Measurements from ENCODE around the gene RBM28.

GRCh38 chr7:128352153-128352537 is 8.4 kb upstream of the RBM28 start:
- TF ChIP-seq TCF12 (IDR thresholded peaks at IDR 0.05; ENCODE audit: low read depth, low read length) (no peak), EP300 (IDR thresholded peaks at IDR 0.05; ENCODE audit: borderline replicate concordance in 1 of 2, control insufficient read depth in 1 of 2, low read depth in 2 of 2, low read length in 2 of 2) (no peak), CTCF (IDR thresholded peaks at IDR 0.05 in 2 of 3, conservative IDR thresholded peaks at IDR 0.05 in 1 of 3; ENCODE audit: control insufficient read depth in 2 of 3, extremely low read depth in 1 of 3, insufficient read depth in 1 of 3, low read depth in 3 of 3, low read length in 3 of 3) (no peak), JUNB (IDR thresholded peaks at IDR 0.05) (no peak), ZNF274 (IDR thresholded peaks at IDR 0.05; ENCODE audit: insufficient read depth, insufficient read length) (no peak), ZBTB4 (CRISPR knock-in tag; IDR thresholded peaks at IDR 0.05) (no peak), DPF2 (IDR thresholded peaks at IDR 0.05) (no peak), POU2F2 (IDR thresholded peaks at IDR 0.05; ENCODE audit: borderline replicate concordance, low read depth, low read length) (no peak), JUND (IDR thresholded peaks at IDR 0.05; ENCODE audit: low read depth, low read length) (no peak)
